ENCODE results near the gene ZBTB12.

The ZBTB12 gene

DNA sequence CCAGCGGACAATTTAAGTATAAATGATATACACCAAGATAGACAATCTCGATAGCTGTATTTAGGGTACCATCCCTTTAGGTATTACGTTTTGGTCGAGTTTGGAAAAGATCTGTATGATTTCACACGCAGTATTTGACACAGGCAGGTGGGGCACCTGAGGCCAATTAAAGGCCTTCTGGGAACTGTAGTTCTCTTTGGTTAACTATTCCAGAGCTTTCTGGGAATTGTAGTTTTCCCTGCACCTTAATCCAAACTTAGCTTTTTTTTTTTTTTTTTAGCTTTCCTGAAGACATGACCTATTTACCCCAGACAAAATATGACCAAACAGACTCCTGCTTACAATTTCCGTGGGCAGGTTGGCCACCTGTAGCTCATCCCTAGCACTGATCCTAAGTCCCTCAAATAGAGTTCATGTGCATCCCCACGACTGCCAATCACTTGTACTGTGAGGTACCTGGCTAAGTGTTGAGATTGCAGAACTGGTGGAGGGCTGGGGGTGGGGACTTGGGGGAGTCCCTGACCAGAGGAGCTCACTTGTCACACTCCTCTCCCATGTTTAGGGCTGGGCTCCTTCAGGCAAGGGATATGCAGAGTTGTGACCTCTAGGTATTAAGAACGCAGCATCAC, 3.4 kb downstream of the ZBTB12 start:
- intact Hi-C loops (cut with DNase I; ENCODE audit: low total_unique reads), result no loop called here
- Histone ChIP-seq H3K9me3 (no peaks in the 10 kb centered on the region), H3K27me3 (no peaks in the 10 kb centered on the region), H3K4me1 (peaks cover 0 to 47% (median 38%) of the 10 kb centered on the region in 4 donors), H3K4me3 (peak overlapping the region; percentile 87 to 97), H3K27ac (peak overlapping the region; percentile 88), H3K36me3 (peaks cover under 1 to 25% (median 12%) of the 10 kb centered on the region in 3 donors)
- TF ChIP-seq, protein P1, sequence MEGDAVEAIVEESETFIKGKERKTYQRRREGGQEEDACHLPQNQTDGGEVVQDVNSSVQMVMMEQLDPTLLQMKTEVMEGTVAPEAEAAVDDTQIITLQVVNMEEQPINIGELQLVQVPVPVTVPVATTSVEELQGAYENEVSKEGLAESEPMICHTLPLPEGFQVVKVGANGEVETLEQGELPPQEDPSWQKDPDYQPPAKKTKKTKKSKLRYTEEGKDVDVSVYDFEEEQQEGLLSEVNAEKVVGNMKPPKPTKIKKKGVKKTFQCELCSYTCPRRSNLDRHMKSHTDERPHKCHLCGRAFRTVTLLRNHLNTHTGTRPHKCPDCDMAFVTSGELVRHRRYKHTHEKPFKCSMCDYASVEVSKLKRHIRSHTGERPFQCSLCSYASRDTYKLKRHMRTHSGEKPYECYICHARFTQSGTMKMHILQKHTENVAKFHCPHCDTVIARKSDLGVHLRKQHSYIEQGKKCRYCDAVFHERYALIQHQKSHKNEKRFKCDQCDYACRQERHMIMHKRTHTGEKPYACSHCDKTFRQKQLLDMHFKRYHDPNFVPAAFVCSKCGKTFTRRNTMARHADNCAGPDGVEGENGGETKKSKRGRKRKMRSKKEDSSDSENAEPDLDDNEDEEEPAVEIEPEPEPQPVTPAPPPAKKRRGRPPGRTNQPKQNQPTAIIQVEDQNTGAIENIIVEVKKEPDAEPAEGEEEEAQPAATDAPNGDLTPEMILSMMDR (IDR thresholded peaks at IDR 0.05), result no peak
- DNase-seq, result no peak

DNA sequence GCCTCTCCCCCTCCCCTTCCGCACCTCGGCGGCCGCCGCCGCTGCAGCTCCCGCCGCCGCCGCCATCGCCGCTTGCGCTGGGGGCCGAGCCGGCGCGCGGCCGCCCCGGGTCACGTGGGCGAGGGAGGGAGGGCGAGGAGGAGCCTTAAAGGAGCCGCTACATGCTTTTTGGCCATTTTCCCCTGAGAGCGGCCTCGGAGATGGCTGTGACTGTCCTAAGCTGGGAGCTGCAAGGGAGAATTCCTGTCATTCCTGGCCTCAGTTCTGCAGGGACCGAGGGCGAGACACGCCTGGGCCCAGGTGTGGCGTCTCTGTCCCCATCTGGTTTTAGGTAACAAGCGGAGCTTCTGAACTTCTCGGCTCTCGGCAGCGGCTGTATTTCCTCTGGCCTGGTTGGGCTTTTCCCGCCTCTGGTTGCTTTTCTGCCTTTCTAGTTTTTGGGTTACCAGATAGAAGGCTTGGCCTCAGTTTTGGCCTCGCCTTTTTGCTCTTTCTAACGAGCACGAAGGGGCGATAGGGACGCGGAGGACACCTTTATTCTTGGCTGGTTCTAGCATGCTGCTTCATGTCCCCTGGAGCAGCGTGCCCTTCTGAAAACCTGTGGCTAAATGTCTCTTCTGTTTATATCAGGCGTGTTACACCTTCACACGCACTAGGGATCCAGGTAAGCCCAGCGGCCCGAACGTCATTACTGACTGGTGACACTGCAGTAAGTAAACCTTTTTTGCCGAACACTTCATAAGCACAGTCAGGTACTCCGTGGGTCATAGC, 4.1 kb downstream of the ZBTB12 start, which contains the start of gene EHMT2:
TSS of gene EHMT2 (minus strand) at position 87 of the 771 bp plus-strand sequence. CDS start at position 66, 21 bp downstream.
- peak; percentile 80 to 92 for DNase-seq
- intact Hi-C loops (cut with DNase I; ENCODE audit: low total_unique reads), result no loop called here

DNA sequence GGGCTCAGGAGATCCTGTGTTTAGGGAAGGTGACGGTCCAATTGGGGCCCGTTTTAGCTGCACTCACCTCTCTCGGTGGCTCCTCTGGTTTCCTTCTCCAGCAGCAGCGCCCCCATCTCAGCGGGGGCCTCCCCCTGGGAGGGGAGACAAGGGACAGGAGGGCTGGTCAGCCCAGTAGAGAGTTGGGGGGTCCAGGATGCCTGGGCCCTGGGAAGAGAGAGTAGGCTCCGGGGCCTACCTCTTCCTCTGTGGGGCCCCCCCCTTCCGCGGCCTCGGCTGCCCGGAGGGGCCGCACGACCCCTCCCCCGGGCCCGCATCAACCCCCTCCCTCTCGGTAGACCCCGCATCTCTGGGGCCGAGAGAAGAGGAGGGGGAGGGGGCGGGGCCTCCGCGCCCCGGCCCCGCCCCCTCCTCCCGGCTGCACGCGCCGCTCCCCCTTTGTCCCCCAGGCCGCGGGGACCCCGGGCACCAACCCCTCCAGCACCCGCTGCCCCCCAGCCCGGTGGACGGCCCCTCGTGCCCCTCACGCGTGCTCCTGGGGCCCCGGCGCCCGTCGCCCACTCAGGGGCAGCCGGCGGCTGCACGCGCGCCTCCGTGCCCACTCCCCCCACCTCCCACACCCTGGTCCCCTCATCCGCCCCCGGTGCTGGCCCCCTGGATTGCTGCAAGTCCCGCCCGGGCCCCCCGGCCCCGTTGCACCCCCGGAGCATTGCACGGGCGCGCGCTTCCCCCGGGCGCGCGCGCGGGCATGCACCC, 4.9 kb downstream of the ZBTB12 start:
- Histone ChIP-seq H3K9me3 (no peaks in the 10 kb centered on the region), H3K27ac (peak overlapping the region; percentile 88), H3K27me3 (no peaks in the 10 kb centered on the region), H3K36me3 (peaks cover 12 to 40% (median 24%) of the 10 kb centered on the region in 3 donors), H3K4me1 (peaks cover 0 to 37% (median 33%) of the 10 kb centered on the region in 4 donors), H3K4me3 (peak overlapping the region; percentile 87 to 97)
- TF ChIP-seq, protein P1 (IDR thresholded peaks at IDR 0.05), result no peak
- DNase-seq, result no peak
- intact Hi-C loops (cut with DNase I; ENCODE audit: low total_unique reads), result no loop called here

More for the DNA sequence above, 4.1 kb downstream of the ZBTB12 start, which contains the start of gene EHMT2:
- H3K4me3 ChIP-seq, result peak within 1 kb of the TSS; percentile 87 to 97
- peaks cover 0 to 42% (median 35%) of the 10 kb centered on the region in 4 donors for H3K4me1 ChIP-seq
- no peaks in the 10 kb centered on the region for H3K9me3 ChIP-seq
- peaks cover 6 to 32% (median 16%) of the 10 kb centered on the region in 3 donors for H3K36me3 ChIP-seq
- H3K27ac ChIP-seq, result peak within 1 kb of the TSS; percentile 88
- no peaks in the 10 kb centered on the region for H3K27me3 ChIP-seq
- TF ChIP-seq, protein P1 (IDR thresholded peaks at IDR 0.05), result peak in 1 of 2 experiments; percentile 51

DNA sequence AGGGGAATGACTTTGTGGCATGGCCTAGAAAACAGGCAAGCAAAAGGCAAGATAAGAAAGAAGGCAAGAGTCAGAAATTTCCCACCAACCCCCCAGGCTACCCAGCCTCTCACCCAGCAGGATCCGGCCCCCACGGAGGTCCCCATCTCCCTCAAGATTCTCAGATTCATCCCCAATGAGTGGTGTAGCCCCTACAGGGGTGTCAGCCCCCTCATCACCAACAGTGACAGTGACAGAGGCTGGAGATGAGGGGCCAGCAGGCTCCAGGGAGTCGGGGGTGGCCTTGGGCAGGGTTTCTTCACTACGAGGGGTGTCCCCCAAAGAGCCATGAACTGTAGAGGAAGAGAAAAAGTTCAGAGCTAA, 5.4 kb downstream of the ZBTB12 start:
- Histone ChIP-seq H3K27me3 (no peaks in the 10 kb centered on the region), H3K4me1 (peaks cover 0 to 37% (median 33%) of the 10 kb centered on the region in 4 donors), H3K27ac (peak overlapping the region; percentile 88), H3K36me3 (peaks cover 17 to 45% (median 28%) of the 10 kb centered on the region in 3 donors), H3K4me3 (peak overlapping the region; percentile 87 to 97), H3K9me3 (no peaks in the 10 kb centered on the region)
- intact Hi-C loops (cut with DNase I; ENCODE audit: low total_unique reads), result no loop called here
- TF ChIP-seq, protein P1 (IDR thresholded peaks at IDR 0.05), result no peak
- no peak for DNase-seq

DNA sequence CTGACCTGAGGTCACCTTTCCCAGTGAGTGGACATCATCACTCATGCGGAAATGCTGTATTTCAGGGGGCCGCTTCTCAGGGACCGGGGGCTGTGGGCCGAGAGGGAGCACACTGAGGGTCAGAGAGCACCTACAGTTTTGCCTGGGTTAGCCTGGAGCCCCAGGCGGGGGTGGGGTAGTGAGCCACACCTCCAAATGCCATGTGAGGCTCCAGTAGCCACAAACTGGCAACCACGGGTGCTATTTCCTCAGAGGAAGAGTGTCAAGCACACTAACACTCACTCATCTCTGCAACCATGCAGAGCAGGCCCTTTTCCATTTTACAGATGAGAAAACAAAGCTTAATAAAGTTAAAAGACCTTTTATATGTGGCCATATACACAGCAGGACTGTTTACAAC, 9.1 kb downstream of the ZBTB12 start:
- no peaks in the 10 kb centered on the region for H3K27me3 ChIP-seq
- TF ChIP-seq, protein P1 (IDR thresholded peaks at IDR 0.05), result no peak
- DNase-seq, result no peak
- H3K27ac ChIP-seq, result no peak overlapping the region
- no peaks in the 10 kb centered on the region for H3K9me3 ChIP-seq
- no peak overlapping the region for H3K4me3 ChIP-seq
- intact Hi-C loops (cut with DNase I; ENCODE audit: low total_unique reads), result no loop called here
- H3K36me3 ChIP-seq, result peaks cover 28 to 73% (median 56%) of the 10 kb centered on the region in 3 donors
- H3K4me1 ChIP-seq, result peaks cover 0 to 12% (median 8%) of the 10 kb centered on the region in 4 donors
